ENCODE results near the gene ZBTB8OS.

The ZBTB8OS gene

GRCh38 chr1:32612189-32612881, 38.0 kb downstream of the ZBTB8OS start (continued):
- TF ChIP-seq ZEB2 (tag by site-specific recombination; IDR thresholded peaks at IDR 0.05) (peak; percentile 31), BCL11A (tag by site-specific recombination; IDR thresholded peaks at IDR 0.05; ENCODE audit: low read depth) (peak; percentile 94; the same call in 1 of the 2 replicates), ZNF830 (tag by site-specific recombination; IDR thresholded peaks at IDR 0.05; ENCODE audit: low read depth) (no peak), ZXDB (tag by site-specific recombination; IDR thresholded peaks at IDR 0.05) (0 out of 2 replicates have a peak, but pooled peaks have one; percentile 54), AEBP2 (tag by site-specific recombination; IDR thresholded peaks at IDR 0.05; ENCODE audit: borderline replicate concordance) (no peak), ZSCAN23 (tag by site-specific recombination; IDR thresholded peaks at IDR 0.05) (no peak), GLI4 (tag by site-specific recombination; IDR thresholded peaks at IDR 0.05) (no peak), ZBTB7A (tag by site-specific recombination; IDR thresholded peaks at IDR 0.05; ENCODE audit: low read depth) (no peak), ZFP69B (tag by site-specific recombination; IDR thresholded peaks at IDR 0.05) (no peak), ZNF600 (tag by site-specific recombination; IDR thresholded peaks at IDR 0.05) (0 out of 2 replicates have a peak, but pooled peaks have one; percentile 47), PATZ1 (tag by site-specific recombination; IDR thresholded peaks at IDR 0.05) (0 out of 2 replicates have a peak, but pooled peaks have one; percentile 34), SCRT1 (tag by site-specific recombination; IDR thresholded peaks at IDR 0.05; ENCODE audit: borderline replicate concordance) (no peak), ZNF677 (tag by site-specific recombination; IDR thresholded peaks at IDR 0.05) (no peak), HOXD13 (CRISPR knock-in tag; IDR thresholded peaks at IDR 0.05; ENCODE audit: borderline replicate concordance) (no peak), ZBTB44 (tag by site-specific recombination; IDR thresholded peaks at IDR 0.05) (no peak), KLF7 (tag by site-specific recombination; IDR thresholded peaks at IDR 0.05; ENCODE audit: borderline replicate concordance) (peak; percentile 27; the same call in 1 of the 2 replicates), OVOL3 (tag by site-specific recombination; IDR thresholded peaks at IDR 0.05) (0 out of 2 replicates have a peak, but pooled peaks have one; percentile 5), GLI2 (tag by site-specific recombination; IDR thresholded peaks at IDR 0.05; ENCODE audit: borderline replicate concordance, low read depth) (no peak), PRDM1 (tag by site-specific recombination; IDR thresholded peaks at IDR 0.05) (peak; percentile 95), KLF17 (tag by site-specific recombination; IDR thresholded peaks at IDR 0.05) (0 out of 2 replicates have a peak, but pooled peaks have one; percentile 11), ZNF157 (tag by site-specific recombination; IDR thresholded peaks at IDR 0.05) (no peak), ZNF501 (tag by site-specific recombination; IDR thresholded peaks at IDR 0.05) (peak; percentile 73; the same call in 1 of the 2 replicates), ZNF639 (tag by site-specific recombination; IDR thresholded peaks at IDR 0.05) (peak; percentile 44; the same call in 1 of the 2 replicates), KLF16 (tag by site-specific recombination; IDR thresholded peaks at IDR 0.05) (peak; percentile 50; the same call in 1 of the 2 replicates), ZNF114 (tag by site-specific recombination; IDR thresholded peaks at IDR 0.05) (no peak), HOXA7 (CRISPR knock-in tag; IDR thresholded peaks at IDR 0.05; ENCODE audit: borderline replicate concordance) (no peak), ZNF621 (tag by site-specific recombination; IDR thresholded peaks at IDR 0.05) (no peak), ZNF2 (tag by site-specific recombination; IDR thresholded peaks at IDR 0.05) (peak; percentile 75), TRIM28 (IDR thresholded peaks at IDR 0.05; ENCODE audit: borderline replicate concordance, low read length) (peak; percentile 78), ZNF585B (tag by site-specific recombination; IDR thresholded peaks at IDR 0.05) (no peak), ZNF580 (tag by site-specific recombination; IDR thresholded peaks at IDR 0.05) (peak; percentile 54; the same call in 1 of the 2 replicates), ZNF133 (tag by site-specific recombination; IDR thresholded peaks at IDR 0.05) (no peak)
